ENCODE measurements around the gene SLIT3.

The SLIT3 gene

GRCh38 chr5:169080448-169080911 is 220.5 kb downstream of the SLIT3 start:
- DNase-seq (ENCODE audit: low read depth in 2 of 2) = no peak

DNA sequence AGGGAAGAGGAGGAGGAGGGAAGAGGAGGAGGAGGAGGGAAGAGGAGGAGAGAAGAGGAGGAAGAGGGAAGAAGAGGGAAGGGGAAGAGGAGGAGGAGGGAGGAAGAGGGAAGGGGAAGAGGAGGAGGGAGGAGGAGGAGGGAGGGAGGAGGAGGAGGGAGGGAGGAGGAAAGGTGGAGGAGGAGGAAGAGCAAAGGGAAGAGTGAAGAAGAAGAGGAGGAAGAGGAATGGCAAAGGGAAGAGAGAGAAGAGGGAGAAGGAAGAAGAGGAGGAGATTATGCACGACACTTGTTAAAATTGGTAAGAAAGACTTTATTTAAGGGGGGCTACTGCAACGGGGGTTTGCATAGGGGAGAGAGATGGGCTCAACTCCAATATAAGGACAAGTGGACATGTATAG is 221.2 kb downstream of the SLIT3 start:
- DNase-seq (ENCODE audit: low read depth in 2 of 2) = no peak

DNA sequence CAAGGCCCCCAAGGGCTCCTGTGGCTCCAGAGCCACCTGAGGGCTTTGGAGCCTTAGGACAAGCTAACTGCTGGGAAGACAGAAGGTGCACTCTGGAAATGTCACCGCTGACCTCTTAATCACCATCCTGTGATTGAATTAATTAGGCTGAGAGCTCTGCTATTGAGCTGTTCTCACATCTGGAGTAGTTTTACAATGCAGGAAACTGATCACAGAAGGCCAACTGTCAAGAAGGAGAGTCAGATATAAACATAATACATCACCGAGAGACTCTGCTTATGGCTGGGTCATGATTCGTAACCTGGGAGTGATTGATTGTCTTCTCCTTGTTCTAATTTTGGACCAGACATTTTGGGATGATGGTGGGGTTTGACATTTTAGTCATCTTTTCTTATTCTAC is 226.1 kb downstream of the SLIT3 start:
- DNase-seq (ENCODE audit: low read depth in 2 of 2) = no peak

- DNase-seq (ENCODE audit: low read depth in 2 of 2) = no peak
These were observed 228.7 kb downstream of the SLIT3 start for GRCh38 chr5:169072233-169072632.

- DNase-seq (ENCODE audit: low read depth in 2 of 2) = no peak
These were observed 230.5 kb downstream of the SLIT3 start for GRCh38 chr5:169070413-169070812.

DNA sequence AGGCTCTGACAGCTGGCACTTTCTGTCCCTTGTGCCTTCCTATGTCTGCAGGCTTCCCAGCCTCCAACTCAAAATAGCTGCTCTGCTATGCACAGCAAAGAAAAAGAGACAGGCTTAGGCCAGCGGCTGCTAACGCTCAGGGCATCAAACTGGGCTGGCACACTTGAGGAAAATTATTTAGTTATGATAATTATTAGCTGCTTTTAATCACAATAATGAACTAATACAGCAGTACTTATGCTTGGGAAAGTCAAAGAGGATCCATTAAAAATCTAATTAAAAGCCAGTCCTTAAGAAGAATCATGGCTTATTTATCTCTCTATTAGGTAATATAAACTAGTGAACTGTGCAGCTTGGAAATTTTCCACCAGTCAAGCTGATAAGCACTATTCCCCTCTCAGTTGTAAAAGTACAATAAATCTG is 233.2 kb downstream of the SLIT3 start:
- no peak for DNase-seq (ENCODE audit: low read depth in 2 of 2)

GRCh38 chr5:169065400-169065799 is 235.5 kb downstream of the SLIT3 start:
- no peak for DNase-seq (ENCODE audit: low read depth in 2 of 2)

GRCh38 chr5:169064093-169064492 is 236.8 kb downstream of the SLIT3 start:
- no peak for DNase-seq (ENCODE audit: low read depth in 2 of 2)

DNA sequence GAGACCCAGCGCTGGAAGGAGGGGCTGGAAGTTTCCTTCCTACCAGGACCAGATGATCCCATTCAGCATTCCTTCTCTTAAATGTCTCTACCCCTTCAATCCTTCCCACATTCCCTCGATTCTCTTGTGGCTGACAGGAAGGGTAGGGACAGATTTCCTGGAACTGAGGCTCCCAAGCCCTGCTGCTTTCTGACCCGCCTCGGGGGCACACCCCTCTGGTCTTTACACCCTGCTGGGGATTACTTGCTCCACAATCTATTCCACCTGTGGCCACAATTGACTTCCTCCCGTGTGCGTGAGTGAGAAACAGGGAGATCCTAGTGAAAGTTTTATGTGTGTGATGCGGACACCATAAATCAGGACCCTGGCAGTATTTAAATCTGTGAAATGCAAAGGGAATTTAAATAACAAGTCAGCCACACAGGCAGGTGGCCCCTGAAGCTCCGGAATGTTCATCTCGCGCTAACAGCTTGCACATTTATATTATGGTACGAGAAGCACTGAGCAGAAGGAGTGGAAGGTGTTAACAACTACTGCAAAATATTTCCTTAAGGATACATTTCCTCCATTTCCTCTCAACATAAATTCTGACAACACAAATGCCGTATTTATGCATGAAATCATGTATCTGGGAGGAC is 237.5 kb downstream of the SLIT3 start:
- no peak for DNase-seq (ENCODE audit: low read depth in 2 of 2)

- no peak for DNase-seq (ENCODE audit: low read depth in 2 of 2)
These were observed 238.2 kb downstream of the SLIT3 start for GRCh38 chr5:169062690-169063089.

DNA sequence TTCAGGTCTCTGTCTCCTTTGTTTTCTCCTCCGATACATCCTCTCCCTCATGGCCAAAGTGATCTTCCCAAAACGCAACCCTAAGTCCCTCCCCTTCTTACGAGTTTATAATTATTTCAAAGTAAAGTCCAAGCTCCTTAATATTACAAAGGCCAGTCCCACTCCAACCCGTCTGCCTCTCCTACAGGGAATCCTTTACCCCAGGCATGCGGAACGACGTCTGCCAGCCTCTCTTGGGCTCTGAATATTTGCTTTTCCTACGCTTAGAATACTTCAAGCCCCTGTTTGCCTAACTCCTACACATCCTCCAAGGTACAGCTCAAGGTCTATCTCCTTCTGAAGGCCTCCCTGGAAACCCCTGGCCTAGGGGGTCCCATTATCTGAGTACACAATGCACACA is 246.4 kb downstream of the SLIT3 start:
- no peak for DNase-seq (ENCODE audit: low read depth in 2 of 2)

DNA sequence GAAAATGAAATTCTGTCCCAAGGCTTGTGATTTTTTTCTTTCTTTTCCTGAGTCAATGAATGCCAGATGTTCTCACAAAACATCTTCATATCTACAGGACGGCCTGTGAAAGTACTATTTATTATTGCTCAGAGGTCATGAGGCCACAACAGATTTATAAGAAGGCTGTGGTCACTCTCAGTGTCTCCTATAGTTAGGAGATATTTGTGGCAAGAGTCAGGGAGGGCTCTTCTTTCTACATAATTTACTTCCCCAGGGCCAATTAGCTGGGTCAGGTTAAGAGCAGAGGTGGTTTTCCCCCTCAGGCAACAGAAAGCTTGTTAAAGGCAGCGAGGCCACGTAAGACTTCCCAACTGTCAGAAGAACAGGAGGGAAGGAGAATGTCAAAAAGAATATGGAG is 248.7 kb downstream of the SLIT3 start:
- DNase-seq (ENCODE audit: low read depth in 2 of 2) = no peak

GRCh38 chr5:169051351-169051750 is 249.6 kb downstream of the SLIT3 start:
- DNase-seq (ENCODE audit: low read depth in 2 of 2) = no peak

GRCh38 chr5:169050636-169051035 is 250.3 kb downstream of the SLIT3 start:
- no peak for DNase-seq (ENCODE audit: low read depth in 2 of 2)

DNA sequence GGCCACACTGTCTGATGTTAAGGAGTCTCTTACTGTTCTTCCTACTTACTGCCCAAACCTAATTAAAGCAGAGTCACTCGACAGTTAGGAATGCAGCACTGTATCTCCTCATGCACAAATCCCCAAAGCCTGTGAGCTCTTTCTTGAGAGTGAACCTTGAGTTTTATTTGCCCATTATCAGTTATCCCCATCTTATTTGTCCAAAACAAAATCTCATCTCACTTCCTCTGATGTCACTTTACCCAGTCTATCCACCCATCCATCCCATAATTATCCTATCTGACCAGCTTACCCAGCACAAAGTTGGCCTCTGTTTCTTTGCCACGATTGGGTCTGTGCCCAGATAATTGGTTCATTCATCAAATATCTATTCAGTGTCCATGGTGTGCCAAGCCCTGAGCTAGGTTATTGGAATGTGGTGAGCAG is 250.8 kb downstream of the SLIT3 start:
- DNase-seq (ENCODE audit: low read depth in 2 of 2) = no peak

GRCh38 chr5:169049712-169050111 is 251.2 kb downstream of the SLIT3 start:
- DNase-seq (ENCODE audit: low read depth in 2 of 2) = no peak

- no peak for DNase-seq (ENCODE audit: low read depth in 2 of 2)
These were observed 252.5 kb downstream of the SLIT3 start for GRCh38 chr5:169048181-169049125.

DNA sequence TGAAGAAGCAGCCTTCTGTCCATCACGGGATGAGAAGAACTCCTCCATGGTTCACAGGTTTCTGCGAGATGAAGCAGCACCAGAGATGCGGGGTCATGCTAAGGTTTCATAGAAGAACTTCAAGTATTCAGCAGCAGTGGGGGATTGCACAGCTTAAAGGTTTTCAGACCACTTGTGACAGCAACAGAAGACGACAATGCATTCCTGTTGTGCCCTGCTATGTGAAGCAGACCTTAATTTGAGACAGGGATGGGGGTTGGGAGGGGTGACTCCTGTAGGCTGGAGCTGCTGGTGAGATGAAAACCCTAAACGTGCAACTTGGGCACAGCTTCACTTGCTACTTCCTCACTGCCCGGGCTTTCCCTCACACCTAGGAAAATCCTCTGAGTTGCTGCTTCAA is 256.0 kb downstream of the SLIT3 start:
- DNase-seq (ENCODE audit: low read depth in 2 of 2) = no peak

DNA sequence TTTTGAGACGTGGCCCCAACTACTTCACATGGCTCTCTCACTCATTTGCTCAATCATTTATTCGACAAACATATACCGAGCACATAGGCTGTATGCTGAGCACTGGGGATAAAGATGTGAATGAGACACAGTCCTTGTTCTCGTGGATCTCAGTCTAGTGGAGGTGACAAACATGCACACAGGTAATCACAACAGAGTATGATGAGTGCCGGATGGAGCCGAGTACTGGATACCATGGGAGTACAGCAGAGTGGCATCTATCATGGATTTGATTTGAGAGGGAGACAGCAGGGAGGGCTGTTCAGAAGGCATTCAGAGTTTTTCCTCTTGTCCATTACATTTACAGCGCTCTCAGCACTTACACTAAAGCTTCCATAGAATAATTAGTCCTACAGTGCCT is 259.8 kb downstream of the SLIT3 start:
- DNase-seq (ENCODE audit: low read depth in 2 of 2) = no peak

- DNase-seq (ENCODE audit: low read depth in 2 of 2) = no peak
These were observed 261.3 kb downstream of the SLIT3 start for GRCh38 chr5:169039592-169039991.

GRCh38 chr5:169037466-169037865 is 263.5 kb downstream of the SLIT3 start:
- DNase-seq (ENCODE audit: low read depth in 2 of 2) = no peak

- DNase-seq (ENCODE audit: low read depth in 2 of 2) = no peak
These were observed 264.7 kb downstream of the SLIT3 start for GRCh38 chr5:169036079-169036805.

All from stimulated activated CD4-positive, alpha-beta T cell treated with anti-CD3 and anti-CD28 coated beads, Interleukin-4, amount 100 ng/mL, for 48 hours (primary cell).